OCI-M2 (cell line): ENCODE data around the gene IZUMO4.
A peak's percentile ranks its signal among the peaks of the same experiment; 100 is the strongest.

ENCODE experiments used
- DNase-seq: peaks from one replicate; lab custom pipeline; 2025; ENCODE audit not compliant: unreplicated experiment; lab: John Stamatoyannopoulos, UW

IZUMO4 gene

GRCh38 chr19:2058570-2059421, 37.9 kb upstream of the IZUMO4 start:
- DNase-seq, result no peak

GRCh38 chr19:2059422-2060201, 37.1 kb upstream of the IZUMO4 start:
- peak; percentile 12 for DNase-seq

DNA sequence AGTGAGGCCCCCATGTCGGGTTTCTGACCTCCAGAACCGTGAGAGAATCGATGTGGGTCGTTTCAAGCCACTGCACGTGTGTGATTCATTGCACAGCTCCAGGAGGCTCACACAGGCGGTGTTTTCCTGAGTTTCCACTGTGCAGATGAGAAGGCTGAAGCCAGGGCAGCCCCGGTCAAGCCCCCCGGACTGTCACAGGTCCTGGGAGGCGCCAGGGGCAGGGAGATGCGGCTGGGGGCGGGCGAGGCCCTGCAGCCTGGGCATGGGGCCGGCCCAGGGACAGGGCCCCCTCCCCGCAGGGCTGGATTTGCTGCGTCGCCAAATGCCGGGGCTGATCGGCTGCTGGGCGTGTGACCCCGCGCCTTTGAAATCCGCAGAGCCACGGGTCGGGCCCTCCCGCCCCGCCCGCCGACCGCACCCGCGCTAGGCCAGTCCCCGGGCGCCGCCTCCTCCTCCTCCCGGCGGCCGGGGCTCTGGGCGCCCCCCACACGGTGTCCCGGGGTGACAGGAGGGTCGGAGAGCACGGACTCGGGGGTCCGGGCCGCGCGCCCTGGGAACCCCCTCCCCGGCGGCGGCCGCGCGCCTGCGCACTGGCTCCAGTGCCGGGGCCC, 35.7 kb upstream of the IZUMO4 start:
- DNase-seq, result no peak

DNA sequence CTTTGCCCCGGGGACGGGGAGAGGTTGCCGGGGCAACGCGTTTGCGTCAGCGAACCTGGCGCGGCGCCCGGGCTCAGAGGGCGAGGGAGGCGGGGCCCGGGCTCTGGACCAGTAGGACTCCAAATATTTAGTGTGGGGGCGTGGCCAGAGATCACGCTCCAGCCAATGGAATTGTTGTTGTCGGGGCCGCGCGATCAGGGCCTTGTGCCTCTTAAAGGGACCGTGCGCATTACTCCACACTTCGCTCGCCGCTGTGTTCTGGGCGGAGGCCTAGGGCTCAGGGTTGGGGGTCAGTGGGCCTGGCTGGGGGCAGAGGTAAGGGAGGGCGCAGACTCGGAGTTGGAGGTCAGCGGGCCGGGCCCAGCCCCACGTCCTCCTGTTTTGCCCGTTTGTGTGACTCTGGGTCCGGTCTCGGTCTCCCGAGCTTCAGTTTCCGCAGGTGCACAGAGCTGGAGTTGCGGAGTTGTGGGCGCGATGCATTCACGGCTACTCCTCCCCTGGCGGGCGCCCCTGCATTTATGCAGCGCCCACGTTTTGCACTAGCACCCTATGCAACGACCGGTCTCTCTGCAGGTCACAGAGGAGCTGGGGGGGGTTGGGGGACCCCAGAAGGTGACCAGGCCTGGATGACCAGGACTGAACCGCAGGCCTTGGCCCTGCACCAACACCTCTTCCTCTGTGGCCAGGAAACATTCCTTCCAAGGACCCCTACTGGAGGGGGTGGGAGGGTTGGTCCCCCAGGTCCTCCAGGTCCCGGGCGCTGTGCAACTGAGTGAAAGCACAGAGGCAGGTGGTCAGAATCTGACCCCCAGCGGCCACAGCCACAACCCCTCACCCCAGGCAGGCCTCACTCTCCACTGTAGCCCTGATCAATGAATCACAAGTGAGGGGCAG, 35.0 kb upstream of the IZUMO4 start:
- DNase-seq, result peak; percentile 86

- no peak for DNase-seq
These were observed 34.4 kb upstream of the IZUMO4 start for GRCh38 chr19:2062389-2062729.

DNA sequence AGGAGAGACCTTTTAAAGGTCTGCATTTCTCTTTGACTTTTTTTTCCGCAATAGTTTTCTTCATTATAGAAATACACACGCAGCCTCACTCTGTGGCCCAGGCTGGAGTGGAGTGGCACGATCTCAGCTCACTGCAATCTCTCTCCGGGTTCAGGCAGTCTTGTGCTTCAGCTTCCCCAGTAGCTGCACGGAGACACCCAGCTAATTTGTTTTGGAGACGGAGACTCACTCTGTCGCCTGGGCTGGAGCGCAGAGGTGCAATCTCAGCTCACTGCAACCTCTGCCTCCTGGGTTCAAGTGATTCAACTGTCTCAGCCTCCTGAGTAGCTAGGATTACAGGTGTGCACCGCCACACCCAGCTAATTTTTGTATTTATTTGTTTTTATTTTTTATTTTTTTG, 33.9 kb upstream of the IZUMO4 start:
- DNase-seq, result no peak

- no peak for DNase-seq
These were observed 32.9 kb upstream of the IZUMO4 start for GRCh38 chr19:2063824-2064223.

- DNase-seq, result no peak
These were observed 32.3 kb upstream of the IZUMO4 start for GRCh38 chr19:2064395-2064787.

- no peak for DNase-seq
These were observed 31.8 kb upstream of the IZUMO4 start for GRCh38 chr19:2064788-2065524.

DNA sequence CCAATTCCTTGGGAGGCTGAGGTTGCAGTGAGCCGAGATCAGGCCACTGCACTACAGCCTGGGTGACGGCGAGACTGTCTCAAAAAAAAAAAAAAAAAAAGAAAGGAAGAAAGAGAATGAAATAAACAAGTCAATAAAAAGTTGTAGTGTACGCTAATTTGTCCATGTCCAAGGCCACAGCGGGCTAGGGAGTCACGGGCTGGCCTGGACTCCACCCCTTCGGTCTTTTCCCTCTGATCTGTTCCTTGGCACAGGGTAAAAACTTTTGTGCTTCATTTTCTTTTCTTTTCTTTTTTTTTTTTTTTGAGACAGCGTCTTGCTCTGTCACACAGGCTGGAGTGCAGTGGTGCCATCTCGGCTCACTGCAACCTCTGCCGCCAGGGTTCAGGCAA, 26.3 kb upstream of the IZUMO4 start:
- DNase-seq, result no peak

- no peak for DNase-seq
These were observed 25.6 kb upstream of the IZUMO4 start for GRCh38 chr19:2070986-2071673.

DNA sequence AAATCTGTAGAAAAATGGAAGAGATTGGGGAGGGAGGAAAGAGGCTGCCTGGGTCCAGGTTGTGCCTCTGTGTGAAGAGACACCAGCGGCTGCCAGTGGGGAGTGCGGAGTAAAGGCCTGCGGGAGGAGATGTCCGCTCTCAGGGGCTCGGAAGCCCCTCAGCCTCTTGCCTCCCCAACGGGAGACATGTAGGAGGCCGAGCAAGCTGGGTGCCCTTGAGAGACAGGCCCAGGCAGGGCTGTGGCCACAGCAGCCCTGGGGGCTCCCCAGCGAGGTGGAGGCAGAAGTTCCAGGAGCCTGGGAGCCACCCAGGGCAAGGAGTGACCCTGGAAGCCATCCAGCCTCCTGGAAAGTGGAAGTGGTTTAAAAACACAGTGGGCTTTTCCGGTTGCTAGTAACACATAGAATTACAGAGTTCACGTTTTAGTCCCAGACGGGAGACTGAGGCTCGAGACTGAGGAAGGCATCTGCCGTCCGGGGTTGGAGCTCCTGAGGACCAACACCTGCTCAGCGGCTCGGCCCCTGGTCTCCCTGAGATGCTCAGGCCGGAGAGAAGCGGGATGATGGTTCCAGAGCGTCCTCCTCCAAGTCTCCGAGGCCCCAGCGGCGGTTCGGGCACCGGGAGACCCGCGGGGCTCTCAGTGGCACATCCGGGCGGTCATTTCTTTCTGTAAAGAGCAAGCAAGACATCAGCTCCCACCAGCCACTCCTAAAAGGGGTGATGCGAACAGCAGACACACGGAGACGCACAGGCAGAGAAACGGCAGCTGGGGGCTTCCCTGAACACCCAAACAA, 23.8 kb upstream of the IZUMO4 start:
- no peak for DNase-seq

DNA sequence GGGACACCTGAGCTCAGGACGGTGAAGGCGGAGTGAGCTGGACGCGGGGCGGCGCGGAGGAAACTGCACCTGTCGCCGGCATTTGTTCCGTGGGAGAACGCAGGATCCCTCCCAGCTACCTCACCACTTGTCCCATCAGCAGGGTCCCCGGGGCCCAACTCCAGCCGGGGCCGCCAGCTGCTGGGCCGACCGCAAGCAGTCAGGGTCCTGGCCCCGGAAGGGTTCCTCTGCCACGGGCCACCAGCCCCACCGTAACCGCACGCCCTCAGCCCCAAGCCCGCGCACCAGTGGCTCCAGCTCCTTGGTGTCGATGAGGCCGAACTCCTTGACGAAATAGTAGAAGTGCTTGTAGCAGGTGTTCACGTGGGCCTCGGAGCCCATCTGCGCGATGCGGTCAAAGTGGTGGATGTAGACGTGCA, 20.2 kb upstream of the IZUMO4 start:
- DNase-seq, result no peak

DNA sequence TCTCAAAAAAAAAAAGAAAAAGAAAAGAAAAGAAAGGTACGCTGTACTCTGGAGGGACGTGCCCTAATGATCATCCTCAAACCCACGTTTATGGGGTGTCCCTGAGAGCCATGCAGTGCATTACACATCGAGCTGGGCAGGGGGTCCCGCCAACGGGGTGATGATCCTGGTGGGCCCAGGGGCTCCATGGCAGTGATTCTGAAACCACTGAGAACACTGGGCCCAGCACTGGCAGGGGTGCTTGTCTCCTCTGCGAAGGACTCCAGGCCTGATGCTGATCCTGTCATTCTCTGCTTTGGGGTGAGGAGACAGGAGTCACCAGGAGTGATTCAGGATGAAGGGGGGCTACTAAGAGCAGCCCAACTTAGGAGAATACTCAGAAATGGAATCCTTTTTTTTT, 19.3 kb upstream of the IZUMO4 start:
- no peak for DNase-seq

- DNase-seq, result no peak
These were observed 18.7 kb upstream of the IZUMO4 start for GRCh38 chr19:2077833-2078619.

DNA sequence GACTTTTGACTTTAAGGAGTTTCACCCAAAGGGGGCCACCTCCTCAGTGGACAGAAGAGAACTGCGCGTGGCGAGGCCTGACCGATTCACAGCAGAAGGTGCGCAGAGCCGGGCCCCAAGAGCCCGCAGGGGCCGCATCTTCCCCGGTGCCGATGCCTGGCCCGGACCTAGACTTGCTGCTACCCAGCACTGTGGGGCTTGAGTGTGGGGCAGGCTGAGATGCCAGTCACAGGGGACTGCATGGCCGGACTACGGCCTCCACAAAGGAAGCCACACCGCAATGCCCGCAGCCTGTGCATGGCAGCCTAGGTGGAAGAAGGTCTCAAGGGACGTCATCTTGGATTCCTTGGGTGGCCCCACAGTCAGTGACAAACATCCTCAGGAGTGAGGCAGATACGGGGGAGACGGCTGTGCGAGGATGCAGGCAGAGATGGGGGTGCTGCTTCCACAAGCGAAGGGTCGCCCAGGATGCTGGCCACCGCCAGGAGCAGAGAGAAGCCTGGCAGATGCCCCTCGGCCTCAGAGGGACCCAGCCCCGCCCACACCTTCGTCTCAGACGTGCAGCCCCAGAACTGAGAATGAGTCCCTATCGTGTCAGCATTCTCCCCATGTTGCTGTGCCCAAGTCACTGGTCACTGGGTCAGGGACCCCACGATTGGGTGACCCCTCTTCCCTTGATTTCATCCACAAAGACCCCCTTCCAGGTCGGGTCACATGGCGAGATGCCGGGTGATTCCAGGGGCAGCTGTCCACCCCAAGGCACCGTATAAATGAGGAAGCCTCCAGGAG, 17.4 kb upstream of the IZUMO4 start:
- no peak for DNase-seq

DNA sequence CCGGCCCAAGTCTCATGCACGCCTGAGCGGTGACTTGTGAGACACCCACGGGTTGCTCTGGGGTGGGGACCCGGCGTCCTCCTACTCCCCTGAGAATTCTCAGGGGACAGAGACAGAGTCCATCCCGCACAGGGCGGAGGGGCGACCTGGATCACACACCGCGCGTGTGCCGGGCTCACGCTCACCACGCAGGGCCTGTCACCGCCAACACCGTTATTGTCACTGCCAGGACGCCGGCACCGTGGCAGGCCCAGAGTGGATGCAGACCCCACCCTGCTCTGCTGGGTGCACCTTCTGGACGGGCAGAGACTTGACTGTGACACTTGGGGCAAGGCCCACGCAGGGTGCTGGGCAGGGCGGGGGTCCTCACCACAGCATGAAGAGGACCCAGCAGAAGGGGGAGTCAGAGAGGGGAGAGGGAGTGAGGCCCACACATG, 16.8 kb upstream of the IZUMO4 start:
- DNase-seq, result no peak
